Caco-2 (cell line): ENCODE measurements around the gene DUSP6. TPM values are rescaled to one million over a fixed set of nuclear protein-coding genes. Genes with fewer than 3 reads are reported as not detected.
A peak's percentile ranks its signal among the peaks of the same experiment; 100 is the strongest.

Experiments
- BruUV-seq: library from RNA; stranded (reverse); fragments of 400-500 nt; replicated peaks from 2 replicates; lab custom pipeline; 2021; lab: Mats Ljungman, UMichigan
- CTCF ChIA-PET: fragments of 300-600 bp; sonication (Branson Sonifier 250); formaldehyde crosslinking; loops from one replicate; lab custom pipeline; 2022; ENCODE audit warnings: antibody characterized with exemption; lab: Charles Lee
- POLR2A ChIA-PET: fragments of 300-600 bp; sonication (Branson Sonifier 250); formaldehyde crosslinking; loops from one replicate; lab custom pipeline; 2022; ENCODE audit warnings: antibody characterized with exemption; lab: Charles Lee
- DNase-seq, 2 experiments: peaks; one replicate each; pipeline versions ENCODE4 v3.0.0 to v3.0.0-alpha.2; 2020 to 2022
- H3K27me3 ChIP-seq: replicated peaks from 2 replicates; pipeline ENCODE4 v1.6.0; 2011; ENCODE audit warnings: low read length; ENCODE audit not compliant: control insufficient read depth, insufficient read depth
- H3K36me3 ChIP-seq: 2 replicates; pipeline ENCODE4 v1.5.1; 2011; ENCODE audit warnings: low read length; ENCODE audit not compliant: control insufficient read depth, insufficient read depth
- H3K4me1 ChIP-seq: fragments of 250-450 bp; sonication (Bioruptor Pico); 2 replicates; pipeline ENCODE4 v1.5.1; 2020; ENCODE audit warnings: mild to moderate bottlenecking
- H3K4me3 ChIP-seq: 2 replicates; pipeline ENCODE4 v1.5.1; 2011; ENCODE audit warnings: low read depth, mild to moderate bottlenecking, control low read depth, low read length
- H3K9me3 ChIP-seq: fragments of 250-450 bp; sonication (Bioruptor Pico); 2 replicates; pipeline ENCODE4 v1.5.1; 2020; ENCODE audit warnings: mild to moderate bottlenecking, moderate library complexity
- H3K27ac Mint-ChIP-seq: one replicate; pipeline ENCODE4 v1.8.0; 2022; ENCODE audit warnings: mixed read lengths; ENCODE audit not compliant: unreplicated experiment
- H3K27me3 Mint-ChIP-seq: one replicate; pipeline ENCODE4 v1.8.0; 2022; ENCODE audit warnings: mixed read lengths; ENCODE audit not compliant: insufficient read depth, unreplicated experiment
- H3K36me3 Mint-ChIP-seq: one replicate; pipeline ENCODE4 v1.8.0; 2022; ENCODE audit warnings: mild to moderate bottlenecking, mixed read lengths; ENCODE audit not compliant: insufficient read depth, unreplicated experiment
- H3K4me1 Mint-ChIP-seq: one replicate; pipeline ENCODE4 v1.8.0; 2022; ENCODE audit warnings: low read depth, mixed read lengths; ENCODE audit not compliant: unreplicated experiment
- H3K4me3 Mint-ChIP-seq: one replicate; pipeline ENCODE4 v1.8.0; 2022; ENCODE audit warnings: mild to moderate bottlenecking, moderate library complexity, mixed read lengths; ENCODE audit not compliant: unreplicated experiment
- H3K9me3 Mint-ChIP-seq: one replicate; pipeline ENCODE4 v1.8.0; 2022; ENCODE audit warnings: mixed read lengths; ENCODE audit not compliant: unreplicated experiment
- CTCF ChIP-seq, 2 experiments: fragments of 200-600 bp in 1 of 2; IDR thresholded peaks; 1 replicate in 1 of 2; 2 replicates in 1 of 2; pipeline versions ENCODE4 v1.5.1 to v1.8.0; 2011 to 2022; ENCODE audit warnings: antibody characterized with exemption in 1 of 2, control low read depth in 1 of 2, inconsistent platforms in 1 of 2, low read depth in 1 of 2, low read length in 1 of 2, mild to moderate bottlenecking in 1 of 2, moderate library complexity in 1 of 2; ENCODE audit not compliant: insufficient read depth in 1 of 2, severe bottlenecking in 1 of 2, unreplicated experiment in 1 of 2
- intact Hi-C: fragments of 100-400 bp; cut with micrococcal nuclease; formaldehyde crosslinking; loops from one replicate; pipeline ENCODE4 v1.10.0; 2022; ENCODE audit not compliant: unreplicated experiment
- total RNA-seq: library from RNA; stranded (reverse); gene quantifications from 2 replicates; pipeline ENCODE4 v1.2.3, GENCODE V29; 2022

DUSP6 gene
- total RNA-seq, 1 experiment from 2014 or later = 22.4 TPM

- BruUV-seq = no TSS peak
- Mint-ChIP-seq H3K27ac (peak overlapping the region; percentile 78), H3K4me1 (peaks cover 45% of the 10 kb centered on the region), H3K27me3 (no peaks in the 10 kb centered on the region), H3K4me3 (no peak overlapping the region), H3K36me3 (no peaks in the 10 kb centered on the region), H3K9me3 (peaks cover 12% of the 10 kb centered on the region)
- Histone ChIP-seq H3K36me3 (no peaks in the 10 kb centered on the region), H3K4me3 (no peak overlapping the region), H3K27me3 (no peaks in the 10 kb centered on the region), H3K4me1 (peaks cover 42% of the 10 kb centered on the region), H3K9me3 (peaks cover 9% of the 10 kb centered on the region; the same call in 1 of the 2 replicates)
- CTCF ChIA-PET = interaction anchor here (0.6 to 0.7 kb wide), 2 partner anchors 37 to 292 kb away, joined by 3 to 4 read pairs; no protein-coding TSS in a partner anchor
- peak in 1 of 2 experiments; percentile 20 for DNase-seq
- intact Hi-C loops = no loop called here
- POLR2A ChIA-PET = no interaction called here
- no peak for TF ChIP-seq CTCF (IDR thresholded peaks at IDR 0.05; ENCODE audit: insufficient read depth in 1 of 2, low read depth in 1 of 2, low read length in 1 of 2, severe bottlenecking in 1 of 2, unreplicated experiment in 1 of 2)
Observed at GRCh38 chr12:89333564-89334252, 18.6 kb downstream of the DUSP6 start.

GRCh38 chr12:89328151-89329030 lies 23.9 kb downstream of the DUSP6 start:
- no TSS peak for BruUV-seq
- Histone ChIP-seq H3K4me3 (no peak overlapping the region), H3K9me3 (peaks cover 9% of the 10 kb centered on the region; the same call in 1 of the 2 replicates), H3K27me3 (no peaks in the 10 kb centered on the region), H3K36me3 (no peaks in the 10 kb centered on the region), H3K4me1 (peaks cover 40% of the 10 kb centered on the region)
- peaks cover 12% of the 10 kb centered on the region for H3K9me3 Mint-ChIP-seq
- H3K27me3 Mint-ChIP-seq = no peaks in the 10 kb centered on the region
- DNase-seq = peak; percentile 42 to 63
- intact Hi-C loops = no loop called here
- ChIA-PET CTCF (no interaction called here), POLR2A (interaction anchor here (1.1 kb wide), 1 partner anchor 24 kb away, joined by 7 read pairs; the partner anchor contains the start of gene DUSP6)
- H3K4me3 Mint-ChIP-seq = no peak overlapping the region
- peaks cover 42% of the 10 kb centered on the region for H3K4me1 Mint-ChIP-seq
- H3K36me3 Mint-ChIP-seq = no peaks in the 10 kb centered on the region
- no peak for TF ChIP-seq CTCF (IDR thresholded peaks at IDR 0.05; ENCODE audit: insufficient read depth in 1 of 2, low read depth in 1 of 2, low read length in 1 of 2, severe bottlenecking in 1 of 2, unreplicated experiment in 1 of 2)
- H3K27ac Mint-ChIP-seq = peak overlapping the region; percentile 35

DNA sequence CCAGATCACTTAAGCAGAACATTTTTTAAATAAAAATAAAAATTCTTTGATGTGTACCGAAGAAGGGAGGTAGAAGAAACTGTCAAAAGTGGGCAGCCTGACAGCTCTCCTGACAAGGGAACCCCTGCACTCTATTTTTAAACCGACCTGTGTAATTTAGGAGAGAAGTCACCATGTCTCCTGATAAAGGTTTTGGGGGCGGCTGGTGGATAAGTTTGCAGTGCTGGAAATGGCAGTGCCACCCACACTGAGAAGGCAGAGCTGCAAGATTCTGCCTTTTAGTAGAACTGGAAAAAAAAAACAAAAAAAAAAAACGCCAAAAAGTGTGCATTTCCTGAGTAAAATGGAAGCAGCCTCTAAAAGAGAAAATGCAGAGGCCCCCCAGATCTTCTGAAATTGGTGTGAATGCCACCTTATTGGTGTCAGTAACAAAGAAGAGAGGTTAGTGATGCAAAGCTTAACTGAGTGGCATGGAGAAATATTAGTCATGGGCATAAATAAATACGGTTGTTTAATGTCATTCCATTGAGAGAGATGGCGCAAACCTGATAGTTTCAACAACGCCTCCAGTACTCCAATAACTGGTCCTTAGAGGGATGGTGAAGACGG lies 24.7 kb downstream of the DUSP6 start:
- intact Hi-C loops = loop anchor here (2.0 kb wide), 2 partner anchors 25 to 51 kb away; partner anchors contain the start of gene DUSP6
- no peaks in the 10 kb centered on the region for H3K27me3 Mint-ChIP-seq
- ChIA-PET CTCF (no interaction called here), POLR2A (no interaction called here)
- Histone ChIP-seq H3K4me1 (peaks cover 40% of the 10 kb centered on the region), H3K36me3 (no peaks in the 10 kb centered on the region), H3K27me3 (no peaks in the 10 kb centered on the region), H3K9me3 (peaks cover 9% of the 10 kb centered on the region; the same call in 1 of the 2 replicates), H3K4me3 (no peak overlapping the region)
- H3K4me1 Mint-ChIP-seq = peaks cover 39% of the 10 kb centered on the region
- no peak for TF ChIP-seq CTCF (IDR thresholded peaks at IDR 0.05; ENCODE audit: insufficient read depth in 1 of 2, low read depth in 1 of 2, low read length in 1 of 2, severe bottlenecking in 1 of 2, unreplicated experiment in 1 of 2)
- peaks cover 12% of the 10 kb centered on the region for H3K9me3 Mint-ChIP-seq
- peak overlapping the region; percentile 73 for H3K27ac Mint-ChIP-seq
- H3K36me3 Mint-ChIP-seq = no peaks in the 10 kb centered on the region
- no peak overlapping the region for H3K4me3 Mint-ChIP-seq
- no peak for DNase-seq
- BruUV-seq = no TSS peak
